HG02642 (cell line): Measurements from ENCODE around the gene PLXDC2.
"Not testable (repeated sequence)": the region's sequence is repeated elsewhere in the genome, so short reads cannot be mapped to it uniquely, and the experiment has no call there.

ENCODE experiments used
- ATAC-seq: cut with Tn5 transposase; IDR thresholded peaks from one replicate; pipeline ENCODE4 v1.9.1; 2021; ENCODE audit warnings: mild to moderate bottlenecking; ENCODE audit not compliant: unreplicated experiment, poor library complexity

PLXDC2 gene

DNA sequence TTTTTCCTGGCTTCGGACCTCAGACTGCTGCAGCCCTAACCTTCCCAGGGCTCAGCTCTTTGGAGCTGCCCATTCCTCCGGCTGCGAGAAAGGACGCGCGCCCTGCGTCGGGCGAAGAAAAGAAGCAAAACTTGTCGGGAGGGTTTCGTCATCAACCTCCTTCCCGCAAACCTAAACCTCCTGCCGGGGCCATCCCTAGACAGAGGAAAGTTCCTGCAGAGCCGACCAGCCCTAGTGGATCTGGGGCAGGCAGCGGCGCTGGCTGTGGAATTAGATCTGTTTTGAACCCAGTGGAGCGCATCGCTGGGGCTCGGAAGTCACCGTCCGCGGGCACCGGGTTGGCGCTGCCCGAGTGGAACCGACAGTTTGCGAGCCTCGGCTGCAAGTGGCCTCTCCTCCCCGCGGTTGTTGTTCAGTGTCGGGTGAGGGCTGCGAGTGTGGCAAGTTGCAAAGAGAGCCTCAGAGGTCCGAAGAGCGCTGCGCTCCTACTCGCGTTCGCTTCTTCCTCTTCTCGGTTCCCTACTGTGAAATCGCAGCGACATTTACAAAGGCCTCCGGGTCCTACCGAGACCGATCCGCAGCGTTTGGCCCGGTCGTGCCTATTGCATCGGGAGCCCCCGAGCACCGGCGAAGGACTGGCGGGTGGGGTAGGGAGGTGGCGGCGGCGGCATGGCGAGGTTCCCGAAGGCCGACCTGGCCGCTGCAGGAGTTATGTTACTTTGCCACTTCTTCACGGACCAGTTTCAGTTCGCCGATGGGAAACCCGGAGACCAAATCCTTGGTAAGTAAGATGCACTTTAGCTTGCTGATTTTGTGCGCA, at the start of gene PLXDC2:
TSS of gene PLXDC2 (plus strand) at position 22 of the 820 bp plus-strand sequence.
- ATAC-seq: peak; percentile 59

DNA sequence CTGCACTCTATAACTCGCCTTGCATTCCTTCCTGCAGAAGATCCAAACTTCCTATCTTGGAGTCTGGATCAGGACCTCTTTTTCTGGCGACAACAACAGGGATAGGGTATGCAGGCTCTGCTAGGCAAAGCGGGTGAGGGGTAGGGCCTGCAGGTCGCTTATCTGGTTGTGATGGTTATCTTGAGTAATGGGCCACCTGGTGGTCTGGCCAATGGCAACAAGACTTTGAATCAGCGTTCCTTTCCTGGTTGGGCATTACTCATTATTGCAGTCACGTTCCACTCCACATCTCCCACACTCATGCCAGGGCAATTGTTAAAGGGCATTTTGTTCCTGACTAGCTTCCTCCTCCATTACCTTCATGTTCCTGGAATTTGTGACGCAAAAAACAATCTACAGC, 48.4 kb upstream of the PLXDC2 start:
- ATAC-seq: no peak

DNA sequence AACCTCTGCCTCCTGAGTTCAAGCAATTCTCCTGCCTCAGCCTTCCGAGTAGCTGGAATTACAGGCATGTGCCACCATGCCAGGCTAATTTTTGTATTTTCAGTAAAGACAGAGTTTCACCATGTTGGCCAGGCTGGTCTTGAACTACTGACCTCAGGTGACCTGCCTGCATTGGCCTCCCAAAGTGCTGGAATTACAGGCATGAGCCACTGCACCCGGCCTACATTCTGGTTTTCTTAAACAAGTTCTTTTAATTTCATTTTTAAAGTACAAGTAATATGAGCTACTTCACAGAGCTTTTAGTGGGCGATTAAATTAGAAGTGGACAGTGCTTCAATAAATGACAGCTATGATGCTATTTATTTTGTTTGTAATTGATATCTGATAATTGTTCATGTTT, 46.4 kb upstream of the PLXDC2 start:
- not testable (repeated sequence) for ATAC-seq

DNA sequence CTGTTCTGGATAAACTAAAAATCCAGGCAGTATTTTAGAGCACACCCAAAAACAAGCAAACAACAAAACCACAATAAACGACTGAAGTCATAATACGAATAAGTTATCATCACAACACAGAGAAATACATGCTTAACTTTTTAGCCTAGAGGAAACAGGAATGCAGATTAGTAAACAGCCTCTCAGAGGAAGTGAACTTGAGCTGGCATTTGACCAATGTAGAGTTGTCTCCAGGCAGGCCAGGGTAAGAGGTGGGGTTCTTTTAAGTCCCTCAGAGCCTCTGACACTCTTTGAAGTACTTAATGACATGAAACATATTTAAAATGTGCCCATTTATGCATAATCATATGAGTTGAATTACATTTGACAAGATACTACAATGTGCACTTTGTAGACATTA, 43.3 kb upstream of the PLXDC2 start:
- ATAC-seq: no peak

DNA sequence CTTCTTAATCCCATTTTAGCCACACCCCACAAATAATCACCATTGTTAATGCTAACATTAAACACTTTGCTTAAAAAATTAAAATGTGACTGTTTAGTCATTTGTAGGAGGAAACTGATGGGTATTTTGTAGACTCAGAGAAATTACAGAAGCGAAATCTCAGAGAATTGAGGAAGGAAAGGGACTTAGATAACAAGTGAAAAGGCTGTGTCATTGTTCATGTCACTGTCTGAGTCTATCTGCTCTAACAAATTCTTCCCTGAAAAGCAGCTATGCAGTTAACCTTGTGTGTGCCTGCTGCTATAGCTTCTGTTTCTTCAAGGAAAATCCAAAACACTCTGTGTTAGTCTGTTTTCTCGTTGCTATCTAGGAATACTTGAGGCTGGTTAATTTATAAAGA, 40.9 kb upstream of the PLXDC2 start:
- ATAC-seq: no peak

DNA sequence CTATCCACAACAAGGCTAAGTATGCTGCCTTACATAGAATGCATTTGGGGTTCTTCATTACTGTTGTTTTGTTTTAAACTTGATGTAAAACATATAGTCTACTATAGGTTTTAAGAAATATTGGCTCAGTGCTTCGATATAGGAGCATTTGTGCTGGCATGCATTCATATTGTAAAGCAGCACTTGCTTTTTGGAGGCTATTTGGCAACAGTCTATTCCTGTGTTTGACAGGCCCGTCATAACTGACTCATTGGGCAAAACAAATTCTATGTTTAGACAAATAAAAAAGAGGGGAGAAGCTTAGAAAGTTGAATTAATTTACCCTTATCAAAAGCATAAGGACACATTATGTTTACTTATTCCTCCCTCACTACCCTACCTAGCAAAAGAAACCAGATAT, 38.4 kb upstream of the PLXDC2 start:
- no peak for ATAC-seq

DNA sequence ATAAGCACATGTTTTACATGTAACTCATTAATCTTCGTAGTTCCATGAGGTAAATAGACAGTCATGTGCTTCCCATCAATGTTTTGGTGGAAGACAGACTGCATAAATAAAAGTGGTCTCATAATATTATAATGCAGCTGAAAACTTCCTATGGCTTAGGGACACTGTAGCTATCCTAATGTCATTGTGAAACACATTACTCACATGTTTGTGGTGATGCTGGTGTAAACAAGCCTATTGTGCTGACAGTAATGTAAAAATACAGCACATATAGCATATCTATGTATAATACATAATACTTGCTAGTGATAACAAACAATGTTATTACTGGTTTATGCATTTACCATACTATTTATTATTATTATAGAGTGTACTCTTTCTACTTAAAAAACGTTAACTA, 37.2 kb upstream of the PLXDC2 start:
- no peak for ATAC-seq

DNA sequence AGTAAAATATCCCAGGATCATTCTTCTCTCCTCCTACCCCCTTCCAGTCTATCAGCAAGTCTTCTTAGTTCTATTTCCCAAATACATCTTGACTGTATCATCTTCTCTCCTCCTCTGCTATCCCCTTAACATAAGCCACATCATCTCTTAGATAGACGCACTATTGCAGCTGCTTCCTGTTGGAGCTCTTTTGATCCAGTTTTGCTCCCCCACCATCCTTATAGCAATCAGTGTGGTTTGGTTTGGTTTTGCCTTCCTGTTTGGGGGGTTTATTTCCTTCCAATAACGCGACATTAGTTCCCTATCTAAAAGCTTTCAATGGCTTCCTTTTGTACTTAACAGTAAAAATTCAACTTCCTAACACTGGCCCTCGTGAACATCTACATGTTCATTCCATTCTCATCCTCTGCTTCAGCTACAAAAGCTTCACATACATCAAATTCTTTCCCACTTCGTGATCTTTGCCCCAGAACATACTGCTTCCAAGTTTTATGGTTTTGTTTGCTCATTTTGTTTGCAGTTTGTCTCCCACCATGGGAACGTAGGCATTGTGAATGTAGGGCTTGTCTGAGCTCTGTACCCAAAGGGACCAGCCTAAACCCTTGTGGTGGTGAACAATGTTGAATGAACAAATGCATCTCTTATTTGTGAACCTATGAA, 33.7 kb upstream of the PLXDC2 start:
- no peak for ATAC-seq

DNA sequence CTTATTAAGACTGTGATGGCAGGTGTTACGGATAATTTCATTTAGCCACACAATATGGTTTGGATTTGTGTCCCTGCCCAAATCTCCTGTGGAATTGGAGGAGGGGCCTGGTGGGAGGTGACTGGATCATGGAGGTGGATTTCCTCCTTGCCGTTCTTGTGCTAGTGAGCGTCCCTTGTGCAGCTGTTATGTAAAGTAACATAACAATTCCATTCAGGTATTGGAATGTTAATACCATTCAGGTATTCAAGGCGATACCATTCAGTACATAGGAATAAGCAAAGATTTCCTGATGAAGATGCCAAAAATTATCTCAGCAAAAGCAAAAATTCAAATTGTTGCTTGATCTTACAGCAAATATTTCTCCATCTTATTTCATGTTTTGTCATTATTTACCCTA, 32.5 kb upstream of the PLXDC2 start:
- ATAC-seq: no peak

DNA sequence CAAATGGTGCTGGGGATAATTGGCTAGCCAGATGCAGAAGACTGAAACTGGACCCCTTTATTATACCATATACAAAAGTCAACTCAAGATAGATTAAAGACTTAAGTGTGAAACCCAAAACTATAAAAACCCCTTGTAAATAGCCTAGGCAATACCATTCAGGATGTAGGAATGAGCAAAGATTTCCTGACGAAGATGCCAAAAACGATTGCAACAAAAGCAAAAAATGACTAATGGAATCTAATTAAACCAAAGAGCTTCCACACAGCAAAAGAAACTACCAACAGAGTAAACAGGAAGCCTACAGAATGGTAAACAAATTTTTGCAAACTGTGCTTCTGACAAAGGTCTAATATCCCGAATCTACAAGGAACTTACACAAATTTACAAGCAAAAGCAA, 30.9 kb upstream of the PLXDC2 start:
- ATAC-seq: no peak

DNA sequence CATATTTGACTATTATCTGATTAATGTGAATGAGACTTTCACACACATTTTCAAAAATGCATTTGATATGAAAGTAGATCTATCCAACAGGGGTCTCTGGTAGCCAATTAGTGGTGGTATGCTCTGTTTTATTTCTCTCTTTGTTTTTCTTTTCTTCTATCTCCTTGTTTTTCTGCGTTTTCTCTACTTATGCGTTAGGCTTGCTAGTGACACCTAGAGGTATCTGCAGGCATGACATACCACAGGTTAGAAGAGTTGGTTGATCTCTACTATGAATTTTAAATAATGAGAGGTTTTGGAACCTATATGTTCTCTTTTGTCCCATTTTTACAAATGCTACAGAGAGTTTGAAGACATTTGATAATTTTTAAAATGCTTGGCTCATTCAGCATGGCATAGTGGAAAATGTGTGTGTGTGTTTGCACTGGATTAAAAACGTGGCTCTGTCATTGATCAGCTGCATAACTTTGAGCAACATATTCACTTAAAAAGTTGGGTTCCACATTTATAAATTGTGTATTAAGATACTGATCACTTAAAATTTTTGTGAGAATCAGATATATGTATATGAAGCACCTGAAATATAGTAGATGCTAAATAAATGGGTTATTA, 28.1 kb upstream of the PLXDC2 start:
- ATAC-seq: peak; percentile 67

DNA sequence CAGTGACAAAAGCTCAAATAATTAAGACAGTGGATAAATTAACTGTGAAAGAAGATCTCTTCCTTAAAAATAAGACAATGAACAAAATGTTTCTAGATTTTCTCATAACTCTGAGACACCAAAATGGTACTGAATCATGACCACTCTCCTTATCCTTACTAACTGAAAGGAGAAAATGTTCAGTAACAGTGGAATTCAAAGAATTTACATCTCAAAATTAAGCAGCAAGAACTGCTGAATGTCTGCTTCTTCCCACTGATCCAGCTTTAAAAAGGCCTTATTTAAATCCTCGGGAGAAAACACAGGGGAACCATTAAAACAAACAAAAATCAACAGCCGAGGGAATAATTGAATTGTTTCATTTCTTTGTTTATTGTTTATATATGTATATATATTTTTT, 27.3 kb upstream of the PLXDC2 start:
- ATAC-seq: no peak

DNA sequence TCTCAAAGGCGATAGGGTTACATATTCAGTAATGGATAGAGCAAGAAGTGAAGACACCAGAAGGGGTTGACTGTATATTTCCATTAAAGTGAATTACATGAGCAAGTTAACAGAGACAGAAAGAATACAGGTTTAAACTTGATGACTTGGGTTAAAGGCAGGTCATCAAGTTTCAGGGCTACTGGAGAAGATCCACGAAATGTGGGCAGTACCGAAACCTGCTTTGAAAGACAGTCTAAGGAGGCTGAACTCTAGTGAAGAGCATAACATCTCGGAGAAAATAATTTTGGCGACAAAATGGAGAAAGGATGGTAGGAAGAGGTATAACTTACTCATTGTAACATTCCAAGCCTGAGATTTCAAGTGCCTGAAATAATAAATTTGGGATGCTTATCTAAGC, 26.6 kb upstream of the PLXDC2 start:
- ATAC-seq: no peak

DNA sequence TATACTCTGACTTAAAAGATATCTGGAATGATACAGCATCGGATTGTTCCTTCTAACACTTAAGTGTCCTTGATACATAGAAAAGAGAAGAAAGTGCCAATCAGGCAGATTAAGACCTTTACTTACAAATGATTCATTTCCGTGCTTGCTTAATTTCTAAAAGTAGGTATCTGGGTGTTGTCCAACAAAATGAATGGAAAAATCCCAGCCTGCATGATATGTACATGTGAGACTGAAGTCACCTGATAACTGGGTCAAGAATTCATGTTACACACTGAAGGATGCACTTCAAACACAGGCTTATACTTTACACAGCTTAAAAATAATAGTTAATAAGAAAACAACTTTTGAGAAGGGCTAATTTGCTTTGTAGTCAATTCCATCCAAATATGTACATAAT, 25.2 kb upstream of the PLXDC2 start:
- ATAC-seq: no peak

DNA sequence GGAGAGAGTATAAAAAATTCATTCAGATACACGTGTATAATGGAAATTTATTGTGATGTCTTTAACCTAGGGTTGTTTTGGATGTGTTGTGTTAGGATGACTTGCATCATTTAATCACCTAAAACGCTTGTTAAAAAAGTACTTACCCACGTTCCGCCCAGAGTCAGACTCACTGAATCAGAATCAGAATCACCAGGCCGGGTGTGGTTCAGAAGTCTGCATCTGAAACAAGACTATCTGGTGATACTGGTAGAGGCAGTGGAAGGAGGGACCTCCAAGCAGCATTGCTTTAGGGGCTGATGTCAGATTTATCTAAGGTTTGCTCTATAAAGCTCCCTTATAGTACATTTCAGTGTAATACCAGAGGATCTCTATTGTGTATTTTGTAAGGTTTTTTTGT, 20.5 kb upstream of the PLXDC2 start:
- no peak for ATAC-seq

DNA sequence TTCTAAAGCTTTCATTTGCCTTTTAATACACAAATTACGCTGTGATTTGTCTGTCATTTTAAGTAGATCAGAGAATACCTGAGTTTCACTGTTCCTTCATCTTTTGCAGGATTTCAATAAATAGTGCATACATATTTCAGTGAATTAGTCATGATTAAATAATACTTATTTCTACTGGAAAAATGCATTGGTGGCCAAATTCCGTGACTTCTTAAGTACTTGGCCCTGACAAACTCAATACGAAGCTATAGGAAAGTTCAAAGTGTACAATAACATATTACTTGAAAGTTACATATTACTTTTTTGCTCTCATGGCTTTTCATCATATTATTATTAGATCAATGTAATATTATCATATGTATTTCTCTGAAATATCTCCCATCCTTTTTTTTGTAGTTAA, 16.1 kb upstream of the PLXDC2 start:
- ATAC-seq: no peak

DNA sequence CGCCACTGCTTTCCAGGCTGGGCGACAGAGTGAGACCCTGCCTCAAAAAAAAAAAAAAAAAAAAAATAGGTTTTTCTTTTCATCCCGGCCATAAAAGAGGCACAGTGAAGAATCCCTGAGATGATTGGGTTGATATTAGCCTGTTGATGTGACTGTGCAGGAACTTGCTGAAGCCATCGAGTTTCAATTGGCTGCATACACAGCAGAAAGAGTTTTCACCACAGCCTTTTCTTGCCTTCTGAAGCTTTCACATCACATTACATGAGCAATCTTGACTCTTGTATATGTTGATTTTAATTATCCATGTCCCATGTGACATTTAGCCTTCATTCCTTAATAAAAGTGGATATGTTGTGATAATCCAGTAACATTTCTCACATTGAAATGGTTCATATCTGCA, 14.9 kb upstream of the PLXDC2 start:
- ATAC-seq: no peak

DNA sequence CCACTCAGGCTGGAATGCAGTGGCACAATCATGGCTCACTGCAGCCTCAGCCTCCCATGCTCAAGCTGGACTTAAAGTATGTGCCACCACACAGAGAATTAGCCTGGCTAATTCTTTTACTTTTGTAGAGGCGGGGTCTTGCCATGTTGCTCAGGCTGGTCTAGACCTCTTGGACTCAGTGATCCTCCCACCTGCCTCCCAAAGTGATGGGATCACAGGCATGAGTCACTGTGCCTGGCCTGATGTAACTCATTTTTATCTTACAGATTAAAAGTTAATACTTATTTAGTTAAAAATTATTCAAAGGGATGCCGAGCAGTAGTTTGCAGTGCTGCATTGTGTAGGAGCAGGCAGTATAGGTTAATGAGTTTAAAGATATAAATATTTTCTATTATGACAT, 12.6 kb upstream of the PLXDC2 start:
- no peak for ATAC-seq

DNA sequence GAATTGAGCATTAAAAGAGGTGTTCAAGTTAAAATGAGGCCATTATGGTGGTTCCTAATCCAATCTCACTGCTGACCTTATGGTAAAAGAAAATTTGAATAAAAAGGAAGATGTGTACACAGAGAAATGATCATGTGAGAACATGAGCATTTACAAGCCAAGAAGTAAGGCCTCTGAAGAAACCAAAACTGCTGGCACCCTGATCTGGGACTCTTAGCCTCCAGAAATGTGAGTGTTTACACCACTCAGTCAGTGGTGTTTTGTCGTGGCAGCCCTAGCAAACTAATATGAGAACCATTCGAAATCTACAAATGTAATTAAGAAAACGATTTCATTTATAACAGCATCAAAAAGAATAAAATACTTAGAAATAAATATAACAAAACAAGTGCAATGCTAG, 6.8 kb upstream of the PLXDC2 start:
- no peak for ATAC-seq

DNA sequence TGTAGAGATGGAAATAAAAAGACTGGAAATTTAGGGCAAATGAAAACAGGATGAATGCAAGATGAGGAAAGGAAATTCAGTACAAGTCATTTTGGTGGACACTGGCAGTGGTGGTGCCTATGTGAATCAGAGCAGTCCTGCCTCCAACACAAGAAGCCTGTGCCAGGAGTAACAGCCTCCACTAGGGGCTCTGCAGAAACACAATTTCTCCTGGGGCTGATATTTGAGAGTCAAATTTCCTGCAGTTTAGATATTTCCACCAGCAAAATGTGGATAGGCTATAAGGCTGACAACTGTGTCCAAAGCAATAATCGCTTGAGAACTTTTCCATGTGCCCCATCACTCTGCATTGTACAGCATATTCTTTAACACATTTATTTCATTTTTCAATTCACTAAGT, 4.7 kb upstream of the PLXDC2 start:
- ATAC-seq: no peak

DNA sequence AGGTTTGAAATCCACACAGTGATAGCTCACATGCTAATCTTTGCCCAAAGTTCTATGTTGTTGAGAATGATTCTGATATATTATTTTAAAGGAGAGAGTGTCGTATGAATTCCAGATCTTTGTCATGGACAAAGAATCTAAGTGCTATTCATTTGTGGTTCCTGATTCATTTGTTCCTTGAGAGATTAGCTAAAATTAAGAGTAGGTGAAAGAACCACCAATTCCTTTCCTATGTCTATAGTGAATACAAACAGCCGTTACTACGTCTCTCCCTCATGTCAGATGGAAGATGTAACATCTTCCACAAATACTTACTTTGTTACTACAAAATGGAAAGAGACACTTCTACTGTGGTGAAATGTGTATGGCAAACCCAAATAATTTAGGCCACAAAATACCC, 3.3 kb upstream of the PLXDC2 start:
- ATAC-seq: no peak
